Natural killer cell (primary cell): ENCODE measurements around the gene RAB5IF. TPM values are rescaled to one million over a fixed set of nuclear protein-coding genes. Genes with fewer than 3 reads are reported as not detected.
A peak's percentile ranks its signal among the peaks of the same experiment; 100 is the strongest.
"Not testable (repeated sequence)": the region's sequence is repeated elsewhere in the genome, so short reads cannot be mapped to it uniquely, and the experiment has no call there.

Experiments used
- ATAC-seq, 3 donors: fragments of 150-1000 bp in 2 of 3; fragments of 200-7000 bp in 1 of 3; cut with Tn5 transposase; 1 replicate in 1 of 3; 2 replicates in 2 of 3; pipeline ENCODE4 v1.10.0; 2021; ENCODE audit warnings: mild to moderate bottlenecking in 2 of 3, moderate library complexity in 2 of 3
- DNase-seq, 2 donors: peaks; one replicate each; pipeline versions ENCODE4 v3.0.0 to v3.0.0-alpha.2; 2013 to 2021; ENCODE audit warnings: mixed read lengths in 1 of 2
- H3K27ac ChIP-seq: one replicate; pipeline ENCODE4 v1.5.1; 2013; ENCODE audit warnings: mild to moderate bottlenecking, low read length
- H3K27me3 ChIP-seq: one replicate; pipeline ENCODE4 v1.6.1; 2013; ENCODE audit warnings: low read length; ENCODE audit not compliant: control insufficient read depth, insufficient read depth
- H3K36me3 ChIP-seq: one replicate; pipeline ENCODE4 v1.6.1; 2013; ENCODE audit warnings: low read length; ENCODE audit not compliant: control insufficient read depth, insufficient read depth
- H3K4me1 ChIP-seq: one replicate; pipeline ENCODE4 v1.6.1; 2013; ENCODE audit warnings: low read length; ENCODE audit not compliant: control insufficient read depth, insufficient read depth
- H3K4me3 ChIP-seq: one replicate; pipeline ENCODE4 v1.5.1; 2013; ENCODE audit warnings: low read length
- H3K9me3 ChIP-seq: one replicate; pipeline ENCODE4 v1.6.1; 2013; ENCODE audit warnings: low read length; ENCODE audit not compliant: control insufficient read depth, insufficient read depth
- H3K27ac Mint-ChIP-seq, 2 donors: one replicate each; pipeline ENCODE4 v1.8.0; 2022; ENCODE audit warnings: mild to moderate bottlenecking in 2 of 2, mixed read lengths in 2 of 2, moderate library complexity in 1 of 2
- H3K27me3 Mint-ChIP-seq, 2 donors: one replicate each; pipeline ENCODE4 v1.8.0; 2022; ENCODE audit warnings: low read depth in 2 of 2, mixed read lengths in 2 of 2
- H3K36me3 Mint-ChIP-seq: one replicate; pipeline ENCODE4 v1.8.0; 2022; ENCODE audit warnings: mixed read lengths
- H3K4me1 Mint-ChIP-seq, 2 donors: one replicate each; pipeline ENCODE4 v1.8.0; 2022; ENCODE audit warnings: mixed read lengths in 2 of 2
- H3K4me3 Mint-ChIP-seq: one replicate; pipeline ENCODE4 v1.8.0; 2022; ENCODE audit warnings: mild to moderate bottlenecking, moderate library complexity, mixed read lengths
- H3K9me3 Mint-ChIP-seq, 2 donors: one replicate each; pipeline ENCODE4 v1.8.0; 2022; ENCODE audit warnings: mixed read lengths in 2 of 2
- WGBS: methylation state at CpG from one replicate; pipeline ENCODE4 v1.1.7; 2013; ENCODE audit warnings: missing lambda C conversion rate; ENCODE audit not compliant: insufficient coverage; 5-methylcytosine and 5-hydroxymethylcytosine counted together
- intact Hi-C: fragments of 100-400 bp; cut with micrococcal nuclease; formaldehyde crosslinking; loops from one replicate; pipeline ENCODE4 v1.14.2; 2022
- total RNA-seq, 4 donors: library from RNA; stranded (reverse); fragments of 120-200 nt in 1 of 4; gene quantifications; one replicate each; pipeline versions ENCODE4 v1.2.3 to v1.2.4, GENCODE V29; 2013 to 2022
- TF ChIP-seq, protein P1 (sequence below): fragments of 200-600 bp; IDR thresholded peaks from one replicate; pipeline ENCODE4 v1.8.0; 2022; ENCODE audit warnings: antibody characterized with exemption

The RAB5IF gene
- total RNA-seq, 3 donors from 2014 or later (not counting 1 experiment from before 2014, with no cell fraction given): 158 to 265 (median 247) TPM

- ATAC-seq (no peak), DNase-seq (no peak)
- no peaks in the 10 kb centered on the region for H3K36me3 Mint-ChIP-seq
- TF ChIP-seq, protein P1, sequence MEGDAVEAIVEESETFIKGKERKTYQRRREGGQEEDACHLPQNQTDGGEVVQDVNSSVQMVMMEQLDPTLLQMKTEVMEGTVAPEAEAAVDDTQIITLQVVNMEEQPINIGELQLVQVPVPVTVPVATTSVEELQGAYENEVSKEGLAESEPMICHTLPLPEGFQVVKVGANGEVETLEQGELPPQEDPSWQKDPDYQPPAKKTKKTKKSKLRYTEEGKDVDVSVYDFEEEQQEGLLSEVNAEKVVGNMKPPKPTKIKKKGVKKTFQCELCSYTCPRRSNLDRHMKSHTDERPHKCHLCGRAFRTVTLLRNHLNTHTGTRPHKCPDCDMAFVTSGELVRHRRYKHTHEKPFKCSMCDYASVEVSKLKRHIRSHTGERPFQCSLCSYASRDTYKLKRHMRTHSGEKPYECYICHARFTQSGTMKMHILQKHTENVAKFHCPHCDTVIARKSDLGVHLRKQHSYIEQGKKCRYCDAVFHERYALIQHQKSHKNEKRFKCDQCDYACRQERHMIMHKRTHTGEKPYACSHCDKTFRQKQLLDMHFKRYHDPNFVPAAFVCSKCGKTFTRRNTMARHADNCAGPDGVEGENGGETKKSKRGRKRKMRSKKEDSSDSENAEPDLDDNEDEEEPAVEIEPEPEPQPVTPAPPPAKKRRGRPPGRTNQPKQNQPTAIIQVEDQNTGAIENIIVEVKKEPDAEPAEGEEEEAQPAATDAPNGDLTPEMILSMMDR: no peak
- Histone ChIP-seq H3K27ac (no peak overlapping the region), H3K4me1 (peaks cover 35% of the 10 kb centered on the region), H3K4me3 (no peak overlapping the region), H3K9me3 (no peaks in the 10 kb centered on the region), H3K36me3 (peaks cover 59% of the 10 kb centered on the region), H3K27me3 (no peaks in the 10 kb centered on the region)
- H3K9me3 Mint-ChIP-seq: no peaks in the 10 kb centered on the region
- 93% methylated on average over 14 of the region's 14 CpGs for WGBS
- no peak overlapping the region for H3K4me3 Mint-ChIP-seq
- peak overlapping the region; percentile 93 to 95 for H3K27ac Mint-ChIP-seq
- intact Hi-C loops: no loop called here
- peaks cover 28 to 41% of the 10 kb centered on the region in 2 donors for H3K4me1 Mint-ChIP-seq
- no peaks in the 10 kb centered on the region for H3K27me3 Mint-ChIP-seq
Measured at GRCh38 chr20:36632487-36633284, 27.1 kb downstream of the RAB5IF start.

DNA sequence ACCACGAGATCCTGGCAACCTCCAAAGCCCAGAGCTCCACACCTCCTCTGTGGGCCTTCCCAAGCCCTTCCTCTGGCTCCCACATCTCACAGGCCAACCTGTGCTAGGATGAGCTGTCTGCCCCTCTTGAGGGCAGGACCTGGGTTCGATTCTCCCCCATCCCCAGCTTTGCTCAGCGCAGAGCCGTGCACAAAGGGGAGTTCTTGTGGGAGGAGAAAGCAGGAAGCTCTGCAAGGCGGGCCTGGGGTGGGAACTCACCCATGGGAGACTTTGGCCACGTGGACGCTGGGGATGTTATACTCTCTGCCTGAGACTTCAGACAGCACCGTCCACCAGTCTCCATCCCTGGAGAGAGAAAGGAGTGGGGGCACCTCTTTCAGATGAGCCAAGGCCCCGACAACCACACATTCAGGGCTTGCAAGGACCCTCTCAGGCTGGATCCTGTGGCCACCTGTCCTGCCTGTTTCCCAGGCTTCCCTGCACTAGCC, 27.8 kb downstream of the RAB5IF start:
- Histone ChIP-seq H3K4me3 (no peak overlapping the region), H3K4me1 (peaks cover 29% of the 10 kb centered on the region), H3K27me3 (no peaks in the 10 kb centered on the region), H3K9me3 (no peaks in the 10 kb centered on the region), H3K27ac (no peak overlapping the region), H3K36me3 (peaks cover 57% of the 10 kb centered on the region)
- no peak overlapping the region for H3K4me3 Mint-ChIP-seq
- H3K36me3 Mint-ChIP-seq: no peaks in the 10 kb centered on the region
- WGBS: 96% methylated on average over 7 of the region's 9 CpGs
- intact Hi-C loops: no loop called here
- DNase-seq (no peak), ATAC-seq (no peak)
- H3K27me3 Mint-ChIP-seq: no peaks in the 10 kb centered on the region
- H3K4me1 Mint-ChIP-seq: peaks cover 22 to 35% of the 10 kb centered on the region in 2 donors
- peak overlapping the region; percentile 93 to 95 for H3K27ac Mint-ChIP-seq
- no peaks in the 10 kb centered on the region for H3K9me3 Mint-ChIP-seq
- TF ChIP-seq, protein P1: no peak

- Histone ChIP-seq H3K36me3 (peaks cover 64% of the 10 kb centered on the region), H3K27me3 (no peaks in the 10 kb centered on the region), H3K9me3 (no peaks in the 10 kb centered on the region), H3K4me1 (peaks cover 19% of the 10 kb centered on the region), H3K27ac (no peak overlapping the region), H3K4me3 (no peak overlapping the region)
- no peaks in the 10 kb centered on the region for H3K9me3 Mint-ChIP-seq
- WGBS: 98% methylated on average over 11 of the region's 11 CpGs
- DNase-seq (no peak), ATAC-seq (no peak)
- no peak overlapping the region for H3K4me3 Mint-ChIP-seq
- H3K36me3 Mint-ChIP-seq: no peaks in the 10 kb centered on the region
- intact Hi-C loops: no loop called here
- H3K27ac Mint-ChIP-seq: peak overlapping the region; percentile 73 to 74
- no peaks in the 10 kb centered on the region for H3K27me3 Mint-ChIP-seq
- TF ChIP-seq, protein P1: no peak
- peaks cover 14 to 27% of the 10 kb centered on the region in 2 donors for H3K4me1 Mint-ChIP-seq
Measured at GRCh38 chr20:36634342-36634741, 28.8 kb downstream of the RAB5IF start.

GRCh38 chr20:36638876-36639400, 33.4 kb downstream of the RAB5IF start:
- H3K27me3 ChIP-seq, intact Hi-C loops, H3K27me3 Mint-ChIP-seq, H3K27ac Mint-ChIP-seq, H3K4me3 Mint-ChIP-seq, H3K9me3 Mint-ChIP-seq, H3K4me3 ChIP-seq, ATAC-seq, H3K27ac ChIP-seq, DNase-seq, H3K36me3 Mint-ChIP-seq, H3K9me3 ChIP-seq: not testable (repeated sequence)
- Histone ChIP-seq H3K4me1 (peaks cover 31% of the 10 kb centered on the region), H3K36me3 (peaks cover 55% of the 10 kb centered on the region)
- peaks cover 25 to 32% of the 10 kb centered on the region in 2 donors for H3K4me1 Mint-ChIP-seq
- WGBS: 100% methylated on average over 11 of the region's 12 CpGs
